Parathyroid adenoma (tissue), 2 donors: Measurements from ENCODE around the gene SLC22A31.

Source experiments
- H2AFZ ChIP-seq: fragments of 300-600 bp; sonication (generic); one replicate; pipeline ENCODE4 v1.7.0; 2017; ENCODE audit warnings: antibody characterized with exemption, mild to moderate bottlenecking
- H3K27ac ChIP-seq: fragments of 300-600 bp; sonication (generic); one replicate; pipeline ENCODE4 v1.7.0; 2017
- H3K27me3 ChIP-seq: fragments of 300-600 bp; sonication (generic); one replicate; pipeline ENCODE4 v1.7.0; 2017; ENCODE audit warnings: low read length; ENCODE audit not compliant: control insufficient read depth, insufficient read depth
- H3K36me3 ChIP-seq: fragments of 300-600 bp; sonication (generic); one replicate; pipeline ENCODE4 v1.7.0; 2017; ENCODE audit warnings: low read length; ENCODE audit not compliant: control insufficient read depth, insufficient read depth
- H3K4me1 ChIP-seq: fragments of 300-600 bp; sonication (generic); one replicate; pipeline ENCODE4 v1.7.0; 2017; ENCODE audit warnings: control low read depth
- H3K4me2 ChIP-seq: fragments of 300-600 bp; sonication (generic); one replicate; pipeline ENCODE4 v1.7.0; 2017; ENCODE audit warnings: low read length
- H3K4me3 ChIP-seq: fragments of 300-600 bp; sonication (generic); one replicate; pipeline ENCODE4 v1.7.0; 2017; ENCODE audit warnings: low read depth, low read length
- H3K79me2 ChIP-seq: fragments of 300-600 bp; sonication (generic); one replicate; pipeline ENCODE4 v1.7.0; 2017; ENCODE audit warnings: control low read depth
- H3K9ac ChIP-seq: fragments of 300-600 bp; sonication (generic); one replicate; pipeline ENCODE4 v1.7.0; 2017; ENCODE audit warnings: mild to moderate bottlenecking
- H3K9me3 ChIP-seq: fragments of 300-600 bp; sonication (generic); one replicate; pipeline ENCODE4 v1.7.0; 2017; ENCODE audit warnings: low read length; ENCODE audit not compliant: control insufficient read depth
- CTCF ChIP-seq: fragments of 300-600 bp; sonication (generic); IDR thresholded peaks from one replicate; pipeline ENCODE4 v1.7.0; 2017; ENCODE audit warnings: antibody characterized with exemption, mild to moderate bottlenecking
- donor health status: primary hyperparathyroidism.

The SLC22A31 gene

GRCh38 chr16:89153848-89154271 lies 46.5 kb downstream of the SLC22A31 start:
- Histone ChIP-seq H3K4me2 (peak overlapping the region; percentile 14), H3K9ac (no peak overlapping the region), H3K27ac (no peak overlapping the region), H3K79me2 (no peaks in the 10 kb centered on the region), H3K27me3 (no peaks in the 10 kb centered on the region), H3K4me3 (no peak overlapping the region), H3K4me1 (peaks cover 37% of the 10 kb centered on the region), H3K9me3 (no peaks in the 10 kb centered on the region), H3K36me3 (no peaks in the 10 kb centered on the region), H2AFZ (no peak overlapping the region)
- no peak for TF ChIP-seq CTCF

GRCh38 chr16:89152831-89153700 lies 47.3 kb downstream of the SLC22A31 start:
- Histone ChIP-seq H3K79me2 (no peaks in the 10 kb centered on the region), H3K4me3 (no peak overlapping the region), H3K4me2 (no peak overlapping the region), H2AFZ (no peak overlapping the region), H3K9me3 (no peaks in the 10 kb centered on the region), H3K9ac (no peak overlapping the region), H3K4me1 (peaks cover 37% of the 10 kb centered on the region), H3K27ac (no peak overlapping the region), H3K27me3 (no peaks in the 10 kb centered on the region), H3K36me3 (no peaks in the 10 kb centered on the region)
- no peak for TF ChIP-seq CTCF

GRCh38 chr16:89150981-89151380 lies 49.4 kb downstream of the SLC22A31 start:
- Histone ChIP-seq H3K79me2 (no peaks in the 10 kb centered on the region), H3K4me1 (peaks cover 37% of the 10 kb centered on the region), H3K4me2 (peak overlapping the region; percentile 44), H3K27me3 (no peaks in the 10 kb centered on the region), H2AFZ (peak overlapping the region; percentile 20), H3K9ac (no peak overlapping the region), H3K36me3 (no peaks in the 10 kb centered on the region), H3K9me3 (no peaks in the 10 kb centered on the region), H3K27ac (peak overlapping the region; percentile 96), H3K4me3 (peak overlapping the region; percentile 11)
- TF ChIP-seq CTCF, result no peak

GRCh38 chr16:89150090-89150835 lies 50.1 kb downstream of the SLC22A31 start:
- no peaks in the 10 kb centered on the region for H3K79me2 ChIP-seq
- peak overlapping the region; percentile 20 for H2AFZ ChIP-seq
- H3K4me2 ChIP-seq, result peak overlapping the region; percentile 44
- H3K9me3 ChIP-seq, result no peaks in the 10 kb centered on the region
- peak overlapping the region; percentile 11 for H3K4me3 ChIP-seq
- peak overlapping the region; percentile 96 for H3K27ac ChIP-seq
- peaks cover 33% of the 10 kb centered on the region for H3K4me1 ChIP-seq
- no peak for TF ChIP-seq CTCF
- no peaks in the 10 kb centered on the region for H3K36me3 ChIP-seq
- no peak overlapping the region for H3K9ac ChIP-seq
- H3K27me3 ChIP-seq, result no peaks in the 10 kb centered on the region
